Activated CD8-positive, alpha-beta memory T cell treated with anti-CD3 and anti-CD28 coated beads, Interleukin-2, amount 50 U/mL, for 48 hours (primary cell): ENCODE results near the gene PALD1.

Experiments used
- DNase-seq: peaks from one replicate; pipeline ENCODE4 v3.0.0-alpha.2; 2020

The PALD1 gene

GRCh38 chr10:70558871-70559810, 80.6 kb downstream of the PALD1 start:
- peak; percentile 87 for DNase-seq

- no peak for DNase-seq
Measured at GRCh38 chr10:70559861-70560260, 81.3 kb downstream of the PALD1 start.

- DNase-seq: no peak
Measured at GRCh38 chr10:70560511-70560941, 82.0 kb downstream of the PALD1 start.

- DNase-seq: no peak
Measured at GRCh38 chr10:70561070-70561469, 82.5 kb downstream of the PALD1 start.

- DNase-seq: no peak
Measured at GRCh38 chr10:70561558-70561957, 83.0 kb downstream of the PALD1 start.

- no peak for DNase-seq
Measured at GRCh38 chr10:70562036-70562755, 83.6 kb downstream of the PALD1 start.

- no peak for DNase-seq
Measured at GRCh38 chr10:70563230-70563629, 84.7 kb downstream of the PALD1 start.

GRCh38 chr10:70564113-70564725, 85.7 kb downstream of the PALD1 start:
- no peak for DNase-seq

- DNase-seq: no peak
Measured at GRCh38 chr10:70564901-70565351, 86.4 kb downstream of the PALD1 start.

GRCh38 chr10:70565556-70566514, 87.3 kb downstream of the PALD1 start:
- no peak for DNase-seq

- no peak for DNase-seq
Measured at GRCh38 chr10:70566515-70567290, 88.1 kb downstream of the PALD1 start.

GRCh38 chr10:70567603-70568002, 89.0 kb downstream of the PALD1 start:
- DNase-seq: no peak

- DNase-seq: no peak
Measured at GRCh38 chr10:70568113-70568512, 89.5 kb downstream of the PALD1 start.

GRCh38 chr10:70568781-70569495, 90.4 kb downstream of the PALD1 start:
- no peak for DNase-seq

- DNase-seq: no peak
Measured at GRCh38 chr10:70571236-70571635, 92.7 kb downstream of the PALD1 start.

- no peak for DNase-seq
Measured at GRCh38 chr10:70571636-70572439, 93.3 kb downstream of the PALD1 start.

- no peak for DNase-seq
Measured at GRCh38 chr10:70573599-70574506, 95.3 kb downstream of the PALD1 start.

- no peak for DNase-seq
Measured at GRCh38 chr10:70575486-70575873, 96.9 kb downstream of the PALD1 start.
